Activated B cell treated with CpG ODN at 0.5 μM for 24 hours (primary cell): ENCODE results near the gene SH3PXD2B. TPM values are rescaled to one million over a fixed set of nuclear protein-coding genes. Genes with fewer than 3 reads are reported as not detected.

Experiments used
- ATAC-seq: fragments of 200-7000 bp; cut with Tn5 transposase; one replicate; pipeline ENCODE4 v1.10.0; 2021; ENCODE audit warnings: low read depth, mild to moderate bottlenecking, moderate library complexity
- CTCF ChIA-PET: fragments of 350-600 bp; sonication (Branson Sonifier 250); formaldehyde crosslinking; loops from one replicate; lab custom pipeline; 2021; ENCODE audit warnings: antibody characterized with exemption; lab: Charles Lee
- POLR2A ChIA-PET: fragments of 350-600 bp; sonication (Branson Sonifier 250); formaldehyde crosslinking; loops from one replicate; lab custom pipeline; 2021; ENCODE audit warnings: antibody characterized with exemption; lab: Charles Lee
- DNase-seq: peaks from one replicate; pipeline ENCODE4 v3.0.0; 2022
- H3K27ac Mint-ChIP-seq: one replicate; pipeline ENCODE4 v1.8.0; 2020; ENCODE audit warnings: mixed read lengths
- H3K27me3 Mint-ChIP-seq: one replicate; pipeline ENCODE4 v1.8.0; 2021; ENCODE audit warnings: mixed read lengths
- H3K36me3 Mint-ChIP-seq: one replicate; pipeline ENCODE4 v1.8.0; 2021; ENCODE audit warnings: low read depth, mixed read lengths
- H3K4me1 Mint-ChIP-seq: one replicate; pipeline ENCODE4 v1.8.0; 2021; ENCODE audit warnings: mixed read lengths
- H3K4me3 Mint-ChIP-seq: one replicate; pipeline ENCODE4 v1.8.0; 2020; ENCODE audit warnings: mild to moderate bottlenecking, mixed read lengths
- H3K9me3 Mint-ChIP-seq: one replicate; pipeline ENCODE4 v1.8.0; 2020; ENCODE audit warnings: mixed read lengths
- CTCF ChIP-seq: fragments of 200-600 bp; IDR thresholded peaks from one replicate; pipeline ENCODE4 v1.8.0; 2022; ENCODE audit warnings: antibody characterized with exemption, mild to moderate bottlenecking
- intact Hi-C: fragments of 100-400 bp; cut with micrococcal nuclease; formaldehyde crosslinking; loops from one replicate; pipeline ENCODE4 v1.15.1; 2024
- total RNA-seq: library from RNA; stranded (reverse); gene quantifications from 2 replicates; pipeline ENCODE4 v1.2.3, GENCODE V29; 2022

SH3PXD2B gene
- total RNA-seq, 1 donor from 2014 or later, result 0.02 TPM

DNA sequence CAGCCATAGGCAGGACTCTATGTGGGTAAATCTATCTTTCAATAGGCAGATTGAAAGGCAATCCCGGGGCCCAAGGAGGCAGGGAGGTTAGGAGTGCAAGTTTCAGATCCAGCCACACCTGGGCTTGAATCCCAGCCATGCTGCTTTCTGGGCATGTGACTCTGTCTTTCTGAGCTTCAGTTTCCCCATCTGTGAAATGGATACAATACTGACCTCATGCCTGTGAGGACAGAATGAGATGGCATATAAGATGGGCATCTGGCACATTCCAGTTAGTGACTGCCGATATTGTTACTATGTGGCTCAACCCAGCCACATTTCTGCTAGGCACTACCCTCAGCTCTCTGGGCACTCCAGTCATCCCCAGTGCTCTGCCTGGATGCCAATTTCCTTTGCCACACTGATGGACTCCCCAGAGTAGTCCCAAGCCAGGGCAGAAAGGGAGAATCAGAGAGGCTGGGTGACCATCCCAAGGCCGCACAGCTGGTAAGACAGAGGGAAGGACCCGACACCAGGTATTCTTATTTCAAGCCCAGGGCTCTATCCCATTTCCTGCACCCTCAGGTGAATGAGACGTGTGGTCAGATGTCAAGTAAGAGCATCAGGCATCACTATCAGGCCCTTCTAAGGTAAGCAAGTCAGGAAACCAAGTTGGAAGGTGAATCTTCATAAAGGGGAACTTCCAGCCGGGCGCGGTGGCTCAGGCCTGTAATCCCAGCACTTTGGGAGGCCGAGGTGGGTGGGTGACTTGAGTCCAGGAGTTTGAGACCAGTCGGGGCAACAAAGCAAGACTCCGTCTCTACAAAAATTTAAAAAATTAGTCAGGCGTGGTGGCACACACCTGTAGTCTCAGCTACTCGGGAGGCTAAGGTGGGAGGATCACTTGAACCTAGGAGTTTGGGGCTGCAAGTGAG is 38.7 kb downstream of the SH3PXD2B start:
- CTCF ChIA-PET, result no interaction called here
- no peak for TF ChIP-seq CTCF
- POLR2A ChIA-PET, result no interaction called here
- Mint-ChIP-seq H3K27ac (no peak overlapping the region), H3K4me3 (no peak overlapping the region), H3K27me3 (peaks cover 5% of the 10 kb centered on the region), H3K4me1 (no peaks in the 10 kb centered on the region), H3K36me3 (no peaks in the 10 kb centered on the region), H3K9me3 (no peaks in the 10 kb centered on the region)
- ATAC-seq (no peak), DNase-seq (no peak)
- intact Hi-C loops, result no loop called here

- CTCF ChIA-PET, result no interaction called here
Observed at GRCh38 chr5:172414531-172415361, 39.6 kb downstream of the SH3PXD2B start.

GRCh38 chr5:172413601-172414171 is 40.6 kb downstream of the SH3PXD2B start:
- Mint-ChIP-seq H3K4me3 (no peak overlapping the region), H3K9me3 (peaks cover 2% of the 10 kb centered on the region), H3K4me1 (no peaks in the 10 kb centered on the region), H3K27ac (no peak overlapping the region), H3K27me3 (peaks cover 9% of the 10 kb centered on the region), H3K36me3 (no peaks in the 10 kb centered on the region)
- CTCF ChIA-PET, result no interaction called here
- ATAC-seq (no peak), DNase-seq (no peak)
- intact Hi-C loops, result no loop called here
- TF ChIP-seq CTCF, result no peak
- POLR2A ChIA-PET, result no interaction called here

More at GRCh38 chr5:172414531-172415361, 39.6 kb downstream of the SH3PXD2B start:
- Mint-ChIP-seq H3K9me3 (no peaks in the 10 kb centered on the region), H3K27ac (no peak overlapping the region), H3K36me3 (no peaks in the 10 kb centered on the region), H3K27me3 (peaks cover 9% of the 10 kb centered on the region), H3K4me1 (no peaks in the 10 kb centered on the region), H3K4me3 (no peak overlapping the region)
- DNase-seq (no peak), ATAC-seq (no peak)
- TF ChIP-seq CTCF, result no peak
- POLR2A ChIA-PET, result no interaction called here
- intact Hi-C loops, result no loop called here

DNA sequence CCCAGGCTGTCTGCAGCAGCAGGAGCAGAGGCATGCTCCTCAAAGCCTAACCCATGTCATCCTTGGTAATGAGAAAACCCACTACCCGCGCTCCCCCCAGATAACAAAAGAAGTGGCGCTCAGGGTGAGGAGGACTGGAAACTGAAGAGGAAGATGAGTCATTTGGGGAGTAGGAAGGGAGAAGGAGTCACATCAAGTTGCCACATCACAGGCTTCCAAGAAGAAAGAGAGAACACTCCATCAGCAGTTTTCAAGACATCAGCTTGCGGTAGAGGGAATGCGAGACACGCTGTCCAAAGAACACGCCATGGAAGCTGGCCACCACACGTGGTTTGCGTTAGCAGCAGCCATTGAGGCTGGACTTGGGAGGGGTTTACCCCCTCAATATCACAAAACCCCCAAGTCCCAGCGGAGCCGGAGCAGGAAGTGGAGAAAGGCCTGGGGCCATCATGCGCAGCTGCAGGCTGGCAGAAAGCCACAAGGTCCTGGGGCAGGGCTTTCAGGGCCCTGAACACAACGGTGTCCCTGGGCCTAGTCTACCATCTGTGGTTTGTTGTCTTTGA is 41.5 kb downstream of the SH3PXD2B start:
- H3K27ac Mint-ChIP-seq, result no peak overlapping the region
- DNase-seq, result no peak

More for the DNA sequence above, 41.5 kb downstream of the SH3PXD2B start:
- Mint-ChIP-seq H3K27me3 (peaks cover 9% of the 10 kb centered on the region), H3K4me1 (no peaks in the 10 kb centered on the region), H3K9me3 (peaks cover 2% of the 10 kb centered on the region), H3K4me3 (no peak overlapping the region), H3K36me3 (no peaks in the 10 kb centered on the region)
- intact Hi-C loops, result no loop called here
- ChIA-PET POLR2A (no interaction called here), CTCF (no interaction called here)
- ATAC-seq, result no peak
- TF ChIP-seq CTCF, result no peak
